Psoas muscle (tissue), 8 donors: ENCODE measurements around the gene DNAH12. TPM values are rescaled to one million over a fixed set of nuclear protein-coding genes. Genes with fewer than 3 reads are reported as not detected.

Experiments used
- ATAC-seq, 4 donors: fragments of 200-7000 bp; cut with Tn5 transposase; one replicate each; pipeline ENCODE4 v1.9.1; 2020; ENCODE audit warnings: moderate library complexity in 3 of 4, mild to moderate bottlenecking in 2 of 4
- DNase-seq, 2 donors: peaks; one replicate each; pipeline ENCODE4 v3.0.0-alpha.2; 2020
- H3K27ac ChIP-seq: fragments of 200-600 bp; one replicate; pipeline ENCODE4 v1.8.0; 2022
- H3K27me3 ChIP-seq, 3 donors: fragments of 200-600 bp in 1 of 3; one replicate each; pipeline versions ENCODE4 v1.6.1 to v1.8.0; 2013 to 2022; ENCODE audit warnings: low read length in 2 of 3, mild to moderate bottlenecking in 2 of 3, moderate library complexity in 1 of 3; ENCODE audit not compliant: insufficient read depth in 3 of 3
- H3K36me3 ChIP-seq, 2 donors: fragments of 200-600 bp in 1 of 2; one replicate each; pipeline versions ENCODE4 v1.6.1 to v1.8.0; 2013 to 2022; ENCODE audit warnings: low read depth in 1 of 2, mild to moderate bottlenecking in 1 of 2, moderate library complexity in 1 of 2; ENCODE audit not compliant: insufficient read depth in 1 of 2
- H3K4me1 ChIP-seq: fragments of 200-600 bp; one replicate; pipeline ENCODE4 v1.8.0; 2022
- H3K4me3 ChIP-seq: fragments of 200-600 bp; one replicate; pipeline ENCODE4 v1.8.0; 2022; ENCODE audit warnings: mild to moderate bottlenecking
- H3K9me3 ChIP-seq: fragments of 200-600 bp; one replicate; pipeline ENCODE4 v1.8.0; 2022
- CTCF ChIP-seq: fragments of 200-600 bp; IDR thresholded peaks from one replicate; pipeline ENCODE4 v1.8.0; 2022; ENCODE audit warnings: antibody characterized with exemption
- WGBS, 3 donors: extraction: QIAGEN DNeasy Blood & Tissue Kit; methylation state at CpG; one replicate each; pipeline versions ENCODE4 v1.1.6 to v1.1.7; 2013; 5-methylcytosine and 5-hydroxymethylcytosine counted together
- intact Hi-C, 2 donors: fragments of 100-400 bp; cut with DNase I; formaldehyde crosslinking; loops; one replicate each; pipeline versions ENCODE4 v1.11.0 to v1.14.2; 2022
- polyA plus RNA-seq, 3 donors: library from polyadenylated mRNA; stranded (reverse); fragments of 200-250 nt; gene quantifications; one replicate each; pipeline ENCODE4 v1.2.3, GENCODE V29; 2013
- total RNA-seq, 4 donors: library from RNA; stranded (reverse); fragmentation: NEBNext Ultra II Directional in 2 of 4; extraction: Animal tissue kit (Norgen Biotek cat#: 25700) in 2 of 4; gene quantifications; one replicate each; pipeline versions ENCODE4 v1.2.1 to v1.2.4, GENCODE V29; 2021 to 2023
- donor health status: healthy with polysubstance abuse.
- donor health status: DM: no; HTN: no; CAD: no; lungs with moderate emphysema.
- donor health status: Bipolar disorder and iron deficiency.
- donor health status: healthy.
- donor health status: DM: yes; HTN: yes; CAD: no.
- donor health status: DM: no; HTN: no; CAD: no.
- donor health status: DM: no; HTN: no; CAD: no.
- donor health status: DM: yes; HTN: yes; CAD: no.

The DNAH12 gene
- total and polyA plus RNA-seq, 7 donors, result under 0.01 to 0.34 (median 0.08) TPM; not detected in 1

GRCh38 chr3:57555306-57555705 is 11.2 kb upstream of the DNAH12 start:
- no peaks in the 10 kb centered on the region for H3K9me3 ChIP-seq
- ATAC-seq (peak in 3 of 4 donors; percentile 25 to 45 (median 32)), DNase-seq (no peak)
- H3K27me3 ChIP-seq, result no peaks in the 10 kb centered on the region
- WGBS, 3 donors, result 22 to 24% (median 24%) methylated on average over 8 of the region's 8 CpGs
- peak overlapping the region; percentile 96 for H3K27ac ChIP-seq
- H3K4me1 ChIP-seq, result peaks cover 32% of the 10 kb centered on the region
- TF ChIP-seq CTCF, result no peak
- intact Hi-C loops, result loop anchor here in 1 of 2 donors (5.0 kb wide), 1 partner anchor 42 kb away; the partner anchor contains the start of gene ARF4
- H3K4me3 ChIP-seq, result peak overlapping the region; percentile 97
- H3K36me3 ChIP-seq, result peaks cover 0 to 21% of the 10 kb centered on the region in 2 donors

DNA sequence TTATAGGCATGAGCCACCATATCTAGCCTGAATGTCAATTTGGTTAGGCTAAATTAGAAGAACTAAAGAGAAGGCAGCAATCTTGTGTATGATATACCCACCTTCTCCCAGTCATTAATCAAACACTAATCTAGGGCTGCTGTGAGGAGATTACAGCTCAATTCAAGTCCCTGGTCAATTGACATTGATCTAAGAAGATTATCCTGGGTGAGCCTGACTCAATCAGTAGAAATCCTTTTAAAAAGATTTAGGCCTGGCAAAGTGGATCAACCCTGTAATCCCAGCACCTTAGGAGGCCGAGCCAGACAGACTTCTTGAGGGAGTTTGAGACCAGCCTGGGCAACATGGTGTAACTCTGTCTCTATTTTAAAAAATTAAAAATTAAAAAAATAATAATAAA is 2.5 kb upstream of the DNAH12 start:
- ATAC-seq, result no peak
- Histone ChIP-seq H3K36me3 (no peaks in the 10 kb centered on the region), H3K27ac (no peak overlapping the region), H3K4me1 (no peaks in the 10 kb centered on the region), H3K4me3 (no peak overlapping the region), H3K27me3 (no peaks in the 10 kb centered on the region), H3K9me3 (no peaks in the 10 kb centered on the region)
- no peak for TF ChIP-seq CTCF
- WGBS, 3 donors, result 80 to 83% (median 83%) methylated on average over 1 of the region's 1 CpG
- intact Hi-C loops, result no loop called here
- no peak for DNase-seq

- Histone ChIP-seq H3K36me3 (no peaks in the 10 kb centered on the region), H3K4me3 (no peak overlapping the region), H3K27ac (no peak overlapping the region), H3K27me3 (no peaks in the 10 kb centered on the region), H3K9me3 (no peaks in the 10 kb centered on the region), H3K4me1 (no peaks in the 10 kb centered on the region)
- intact Hi-C loops, result no loop called here
- TF ChIP-seq CTCF, result no peak
- no peak for DNase-seq
- 73 to 83% (median 76%) methylated on average over 7 of the region's 7 CpGs for WGBS, 3 donors
- no peak for ATAC-seq
These were observed 1.6 kb upstream of the DNAH12 start for GRCh38 chr3:57545636-57546268.

GRCh38 chr3:57538465-57538864 is 5.7 kb downstream of the DNAH12 start:
- Histone ChIP-seq H3K27ac (no peak overlapping the region), H3K4me1 (no peaks in the 10 kb centered on the region), H3K27me3 (no peaks in the 10 kb centered on the region), H3K4me3 (no peak overlapping the region), H3K36me3 (no peaks in the 10 kb centered on the region), H3K9me3 (no peaks in the 10 kb centered on the region)
- no peak for TF ChIP-seq CTCF
- 92 to 95% (median 94%) methylated on average over 3 of the region's 3 CpGs for WGBS, 3 donors
- DNase-seq (no peak), ATAC-seq (no peak)
- intact Hi-C loops, result no loop called here

DNA sequence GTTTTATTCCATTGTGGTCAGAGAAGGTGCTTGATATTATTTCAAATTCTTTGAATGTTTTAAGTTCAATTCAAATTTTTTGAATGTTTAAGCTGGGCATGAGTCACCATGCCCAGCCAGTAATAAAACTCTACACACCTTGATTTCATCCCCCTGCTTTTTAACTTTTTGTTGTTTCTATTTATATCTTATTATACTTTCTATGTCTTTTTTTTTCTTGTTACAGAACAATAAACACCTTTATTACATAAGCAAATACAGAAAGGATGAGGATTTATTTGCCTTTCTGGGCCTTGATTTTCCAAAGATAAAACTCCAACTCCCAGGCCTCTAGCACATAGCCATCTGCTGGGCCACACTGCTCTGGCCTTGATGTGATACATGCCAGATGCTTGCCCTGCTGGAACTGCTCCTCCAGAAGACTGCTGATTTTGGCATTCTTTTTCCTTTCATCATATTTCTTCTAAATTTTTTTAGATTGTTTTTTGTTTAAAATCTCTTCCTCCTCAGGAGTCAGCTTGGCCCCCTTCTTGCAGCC is 14.0 kb downstream of the DNAH12 start:
- Histone ChIP-seq H3K36me3 (no peaks in the 10 kb centered on the region), H3K4me1 (no peaks in the 10 kb centered on the region), H3K27ac (no peak overlapping the region), H3K27me3 (no peaks in the 10 kb centered on the region), H3K4me3 (no peak overlapping the region), H3K9me3 (no peaks in the 10 kb centered on the region)
- DNase-seq (no peak), ATAC-seq (no peak)
- no peak for TF ChIP-seq CTCF
- intact Hi-C loops, result no loop called here
